ENCODE measurements around the gene SLC30A1.
"Not testable (repeated sequence)": the region's sequence is repeated elsewhere in the genome, so short reads cannot be mapped to it uniquely, and the experiment has no call there.

Gene SLC30A1

GRCh38 chr1:211547710-211548109, 31.3 kb downstream of the SLC30A1 start:
- no peak for FAIRE-seq

- FAIRE-seq: no peak
These were observed 32.4 kb downstream of the SLC30A1 start for GRCh38 chr1:211546543-211546942.

GRCh38 chr1:211543025-211543424, 35.9 kb downstream of the SLC30A1 start:
- no peak for FAIRE-seq

GRCh38 chr1:211541720-211542477, 37.1 kb downstream of the SLC30A1 start:
- no peak for FAIRE-seq

- no peak for FAIRE-seq
These were observed 37.7 kb downstream of the SLC30A1 start for GRCh38 chr1:211541278-211541677.

- FAIRE-seq: not testable (repeated sequence)
These were observed 38.1 kb downstream of the SLC30A1 start for GRCh38 chr1:211540824-211541223.

- FAIRE-seq: no peak
These were observed 40.7 kb downstream of the SLC30A1 start for GRCh38 chr1:211538287-211538686.

GRCh38 chr1:211537253-211537652, 41.7 kb downstream of the SLC30A1 start:
- FAIRE-seq: no peak

GRCh38 chr1:211536606-211537005, 42.4 kb downstream of the SLC30A1 start:
- no peak for FAIRE-seq

GRCh38 chr1:211535346-211535745, 43.6 kb downstream of the SLC30A1 start:
- FAIRE-seq: no peak

- no peak for FAIRE-seq
These were observed 44.2 kb downstream of the SLC30A1 start for GRCh38 chr1:211534545-211535291.

- no peak for FAIRE-seq
These were observed 46.9 kb downstream of the SLC30A1 start for GRCh38 chr1:211532088-211532444.

GRCh38 chr1:211531194-211532087, 47.5 kb downstream of the SLC30A1 start:
- FAIRE-seq: no peak

- FAIRE-seq: no peak
These were observed 48.9 kb downstream of the SLC30A1 start for GRCh38 chr1:211530102-211530501.

- FAIRE-seq: no peak
These were observed 49.5 kb downstream of the SLC30A1 start for GRCh38 chr1:211529453-211529852.

- no peak for FAIRE-seq
These were observed 50.0 kb downstream of the SLC30A1 start for GRCh38 chr1:211529011-211529410.

GRCh38 chr1:211527888-211528287, 51.1 kb downstream of the SLC30A1 start:
- no peak for FAIRE-seq

GRCh38 chr1:211527006-211527405, 52.0 kb downstream of the SLC30A1 start:
- no peak for FAIRE-seq

- FAIRE-seq: no peak
These were observed 52.9 kb downstream of the SLC30A1 start for GRCh38 chr1:211526101-211526500.

GRCh38 chr1:211525101-211525676, 53.8 kb downstream of the SLC30A1 start:
- FAIRE-seq: no peak

GRCh38 chr1:211524521-211524920, 54.4 kb downstream of the SLC30A1 start:
- no peak for FAIRE-seq

- no peak for FAIRE-seq
These were observed 56.2 kb downstream of the SLC30A1 start for GRCh38 chr1:211522804-211523203.
